NCI-H1048 (cell line): ENCODE data around the gene SPG21.
"Not testable (repeated sequence)": the region's sequence is repeated elsewhere in the genome, so short reads cannot be mapped to it uniquely, and the experiment has no call there.

ENCODE experiments used
- DNase-seq: peaks from one replicate; lab custom pipeline; 2025; lab: John Stamatoyannopoulos, UW

SPG21 gene, protein sequence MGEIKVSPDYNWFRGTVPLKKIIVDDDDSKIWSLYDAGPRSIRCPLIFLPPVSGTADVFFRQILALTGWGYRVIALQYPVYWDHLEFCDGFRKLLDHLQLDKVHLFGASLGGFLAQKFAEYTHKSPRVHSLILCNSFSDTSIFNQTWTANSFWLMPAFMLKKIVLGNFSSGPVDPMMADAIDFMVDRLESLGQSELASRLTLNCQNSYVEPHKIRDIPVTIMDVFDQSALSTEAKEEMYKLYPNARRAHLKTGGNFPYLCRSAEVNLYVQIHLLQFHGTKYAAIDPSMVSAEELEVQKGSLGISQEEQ

DNA sequence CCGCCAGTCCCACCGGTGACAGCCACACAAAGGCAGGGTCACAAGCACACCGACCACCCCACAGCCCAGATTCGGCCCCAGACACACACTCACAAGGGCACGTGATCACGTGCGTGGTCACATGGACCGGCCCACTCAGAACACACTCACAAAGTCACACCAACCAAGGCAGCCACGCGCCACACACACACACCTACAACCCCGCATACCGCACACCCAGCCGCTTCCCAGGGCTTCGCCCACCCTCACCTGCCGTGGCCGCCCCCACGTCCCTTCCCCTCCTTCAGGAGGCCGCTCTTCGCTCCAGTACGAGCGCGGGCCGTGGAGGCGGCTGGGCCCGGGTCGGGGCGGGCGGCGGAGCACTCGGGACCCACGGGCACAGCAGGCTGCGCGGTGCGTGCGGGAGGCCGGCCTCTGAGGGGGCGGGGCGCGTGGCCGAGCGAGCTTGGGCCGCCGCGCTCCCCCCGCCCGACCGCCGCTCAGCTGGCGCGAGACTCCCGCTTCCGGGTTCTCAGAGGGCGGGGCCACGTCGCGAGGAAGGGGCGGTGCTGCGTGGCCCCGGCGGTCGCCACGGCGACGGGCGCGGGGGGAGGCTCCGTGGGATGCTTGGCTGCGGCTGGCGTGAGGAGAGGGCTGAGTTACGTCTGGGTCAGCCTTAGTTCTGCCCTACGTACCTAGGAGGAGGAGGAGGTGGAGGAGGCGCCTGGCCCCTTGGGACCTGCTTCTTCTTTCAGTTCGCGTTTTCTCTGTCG, at the start of gene SPG21:
Gene SPG21, minus strand, starts transcription at position 499 of the 752 bp plus-strand sequence. CDS start 6,345 bp downstream, outside the sequence.
- DNase-seq, result peak; percentile 63

- DNase-seq, result no peak
These were observed 49.1 kb upstream of the SPG21 start for GRCh38 chr15:65038836-65039235.

DNA sequence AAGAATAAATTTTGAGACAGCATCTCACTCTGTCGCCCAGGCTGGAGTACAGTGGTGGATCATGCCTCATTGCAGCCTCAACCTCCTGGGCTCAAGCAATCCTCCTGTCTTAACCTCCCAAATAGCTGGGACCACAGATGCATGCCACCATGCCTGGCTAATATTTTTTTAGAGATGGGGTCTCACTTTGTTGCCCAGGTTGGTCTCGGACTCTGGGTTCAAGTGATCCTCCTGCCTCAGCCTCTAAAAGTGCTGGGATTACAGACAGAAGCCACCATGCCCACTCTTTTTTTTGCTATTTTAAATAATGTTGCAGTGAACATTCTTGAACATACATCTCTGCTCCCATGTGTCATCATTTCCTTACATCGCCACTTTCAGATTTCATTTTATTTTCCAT, 48.7 kb upstream of the SPG21 start:
- DNase-seq, result no peak

- no peak for DNase-seq
These were observed 47.6 kb upstream of the SPG21 start for GRCh38 chr15:65037309-65037708.

GRCh38 chr15:65034719-65035118, 45.0 kb upstream of the SPG21 start:
- no peak for DNase-seq

- no peak for DNase-seq
These were observed 44.0 kb upstream of the SPG21 start for GRCh38 chr15:65033659-65034269.

- no peak for DNase-seq
These were observed 43.3 kb upstream of the SPG21 start for GRCh38 chr15:65032801-65033537.

GRCh38 chr15:65029736-65030208, 40.1 kb upstream of the SPG21 start:
- DNase-seq, result no peak

DNA sequence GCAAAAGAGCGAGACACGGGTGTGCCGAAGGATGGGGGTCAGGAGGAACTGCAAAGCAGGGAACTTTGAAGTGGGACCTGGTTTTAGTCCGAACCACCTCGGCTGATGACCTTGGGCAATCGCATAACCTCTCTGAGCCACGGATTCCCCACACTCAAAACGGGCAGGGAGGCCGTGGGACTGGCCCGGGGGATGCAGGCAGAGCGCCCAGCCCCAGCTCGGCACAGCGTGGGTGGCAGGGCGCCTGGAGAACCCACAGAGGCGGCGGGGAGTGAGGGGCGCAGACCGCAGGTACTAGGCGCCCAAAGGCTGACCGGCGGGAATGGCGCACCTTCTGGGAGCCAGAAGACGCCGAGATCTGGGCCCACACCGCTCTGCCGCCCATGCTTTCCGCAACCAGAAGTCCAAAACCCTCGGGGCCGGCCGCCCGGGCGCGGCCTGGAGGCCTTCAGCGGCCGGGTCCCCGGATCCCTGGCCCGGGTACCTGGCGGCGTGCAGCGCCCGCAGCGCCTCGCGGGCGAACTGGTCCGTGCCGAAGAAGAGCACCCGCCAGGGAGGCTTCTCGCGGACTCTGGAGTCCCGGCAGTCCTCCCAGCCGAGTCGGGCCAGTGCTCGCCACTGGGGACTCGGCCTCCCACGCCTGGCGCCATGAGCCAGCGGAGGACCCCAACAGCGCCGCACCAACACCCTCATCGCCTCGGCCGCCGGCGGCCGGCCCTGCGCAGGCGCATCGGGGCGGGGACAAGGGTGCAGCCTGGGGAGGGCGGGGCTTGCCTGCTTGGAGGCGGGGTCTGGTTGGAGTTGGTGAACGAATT, 39.4 kb upstream of the SPG21 start, which contains the start of gene MTFMT:
Gene MTFMT, minus strand, starts transcription at position 719 of the 815 bp plus-strand sequence. Its CDS starts 26 bp downstream, at position 693.
- peak; percentile 45 for DNase-seq

DNA sequence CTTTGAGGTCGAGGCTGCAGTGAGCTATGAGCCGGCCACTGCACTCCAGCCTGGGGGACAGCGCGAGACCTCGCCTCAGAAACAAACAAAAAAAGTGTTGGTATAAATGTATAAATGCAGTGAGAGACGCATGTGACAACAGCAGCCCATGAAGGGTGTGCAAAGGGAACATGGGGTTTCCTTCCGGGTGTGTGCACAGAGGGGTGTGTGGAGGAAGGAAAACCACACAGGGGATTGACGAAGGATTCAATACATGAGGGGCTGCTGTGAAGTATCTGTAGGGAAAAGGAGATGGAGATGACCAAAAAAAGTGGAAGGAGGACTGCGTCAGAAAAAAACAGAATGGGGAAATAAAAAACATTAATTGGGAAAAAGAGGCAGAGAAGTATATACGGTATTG, 38.6 kb upstream of the SPG21 start:
- DNase-seq, result no peak

GRCh38 chr15:65027593-65027992, 37.9 kb upstream of the SPG21 start:
- no peak for DNase-seq

DNA sequence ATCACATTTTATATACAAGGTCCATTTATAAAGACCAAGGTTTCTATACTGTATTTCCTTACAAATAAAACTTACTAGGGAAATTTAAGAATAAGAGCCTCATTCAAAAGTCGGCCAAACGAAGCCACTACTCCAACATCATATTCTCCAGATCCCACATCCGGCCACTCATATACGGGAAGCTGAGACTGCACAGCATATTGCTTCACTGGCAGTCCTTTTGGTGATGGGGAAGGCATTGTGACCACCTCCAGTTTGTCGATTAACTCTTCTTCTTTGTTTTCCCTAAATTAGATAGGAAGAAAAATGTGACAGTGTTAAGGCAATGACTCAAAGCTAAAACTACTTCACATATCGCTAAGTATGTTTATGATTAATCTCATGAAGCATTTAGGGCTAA, 37.0 kb upstream of the SPG21 start:
- DNase-seq, result no peak

- no peak for DNase-seq
These were observed 31.8 kb upstream of the SPG21 start for GRCh38 chr15:65021488-65021887.

DNA sequence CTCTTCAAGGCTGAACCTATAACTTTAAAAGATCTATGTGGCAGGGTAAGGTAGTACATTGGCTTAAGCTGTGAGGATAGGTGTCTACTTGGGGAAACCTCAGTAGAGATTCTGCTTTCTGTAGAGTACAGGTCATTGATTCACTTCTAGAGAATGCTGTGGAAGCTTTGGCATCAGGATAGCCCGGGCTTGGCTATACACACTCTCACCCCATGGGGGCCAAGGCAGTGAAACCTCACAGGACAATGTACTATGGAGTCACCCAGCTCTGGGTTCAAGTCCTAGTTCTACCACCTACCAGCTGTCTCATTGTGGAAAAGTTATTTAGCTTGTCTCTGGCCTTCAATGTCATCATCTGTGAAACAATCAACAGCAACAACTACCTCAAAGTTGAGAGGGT, 30.7 kb upstream of the SPG21 start:
- DNase-seq, result no peak

DNA sequence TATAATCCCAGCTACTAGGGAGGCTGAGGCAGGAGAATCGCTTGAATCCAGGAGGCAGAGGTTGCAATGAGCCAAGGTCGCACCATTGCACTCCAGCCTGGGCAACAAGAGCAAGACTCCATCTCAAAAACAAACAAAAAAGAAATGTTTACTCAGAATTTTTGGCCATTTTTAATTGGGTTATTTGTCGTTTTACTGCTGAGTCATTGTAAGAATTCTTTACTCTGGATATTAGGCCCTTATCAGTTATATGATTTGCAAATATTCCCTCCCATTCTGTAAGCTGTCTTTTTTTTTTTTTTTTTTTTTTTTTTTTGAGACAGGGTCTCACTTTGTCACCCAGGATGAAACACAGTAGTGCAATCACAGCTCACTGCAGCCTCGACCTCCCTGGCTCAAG, 21.5 kb upstream of the SPG21 start:
- DNase-seq, result not testable (repeated sequence)

- no peak for DNase-seq
These were observed 19.3 kb upstream of the SPG21 start for GRCh38 chr15:65008983-65009382.

DNA sequence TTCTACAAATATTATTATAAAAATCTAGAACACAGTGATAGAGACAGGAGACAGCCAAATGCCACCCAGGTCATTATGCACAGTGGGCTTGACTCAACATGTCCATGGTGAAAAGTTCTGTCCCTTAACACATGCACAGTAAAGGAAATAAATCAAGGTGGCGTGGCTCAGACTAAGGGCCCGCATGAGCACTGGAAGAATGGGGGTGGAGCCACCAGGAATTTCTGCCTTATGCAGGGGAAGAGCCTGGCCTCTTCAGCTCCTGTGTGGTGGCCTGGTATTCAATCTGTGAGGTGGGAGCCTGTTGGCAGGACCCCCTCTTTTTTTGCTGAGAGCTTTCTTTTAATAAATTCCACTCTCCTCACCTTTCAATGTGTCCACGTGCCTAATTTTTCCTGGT, 17.2 kb upstream of the SPG21 start:
- DNase-seq, result no peak

DNA sequence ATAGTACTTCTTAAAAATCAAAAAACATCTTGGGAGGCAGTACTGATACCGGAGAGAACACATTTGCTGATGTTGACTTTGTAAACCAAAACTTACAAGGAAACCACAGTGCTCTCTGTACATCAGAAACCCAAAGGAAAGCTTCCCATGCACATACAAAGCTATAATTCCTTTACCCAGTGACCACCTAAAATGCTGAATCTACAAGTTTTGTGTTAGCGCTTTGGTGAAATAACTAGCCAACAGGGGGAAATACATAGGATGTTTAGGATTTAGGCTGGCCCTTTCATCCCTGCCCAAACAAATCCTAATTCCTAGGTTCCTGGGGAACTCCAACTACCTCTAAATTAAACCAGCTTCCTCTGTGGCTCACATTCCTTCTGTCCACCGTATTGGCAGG, 15.3 kb upstream of the SPG21 start:
- DNase-seq, result no peak

- no peak for DNase-seq
These were observed 8.1 kb upstream of the SPG21 start for GRCh38 chr15:64997745-64998375.

DNA sequence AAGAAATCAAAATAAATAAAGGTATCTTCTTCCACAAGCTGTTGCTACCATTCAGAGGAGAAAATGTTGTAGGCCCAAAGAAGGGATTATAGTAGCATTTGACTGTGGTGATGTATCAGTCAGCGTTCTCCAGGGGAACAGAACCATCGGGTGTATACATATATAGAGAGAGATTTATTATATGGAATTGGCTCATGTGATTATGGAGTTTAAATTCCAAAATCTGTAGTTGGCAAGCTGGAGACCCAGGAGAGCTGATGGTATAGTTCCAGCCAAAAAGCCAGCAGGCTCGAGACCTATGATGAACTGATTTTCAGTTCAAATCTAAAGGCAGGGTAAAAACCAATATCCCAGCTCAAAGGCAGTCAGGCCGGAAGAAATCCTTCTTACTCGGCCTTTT, 7.4 kb upstream of the SPG21 start:
- no peak for DNase-seq

- DNase-seq, result no peak
These were observed 3.6 kb upstream of the SPG21 start for GRCh38 chr15:64993290-64993689.
